ENCODE data around the gene PPP1R1B. TPM values are rescaled to one million over a fixed set of nuclear protein-coding genes. Genes with fewer than 3 reads are reported as not detected.
A peak's percentile ranks its signal among the peaks of the same experiment; 100 is the strongest.

The PPP1R1B gene
- total RNA-seq, 1 donor from 2014 or later = 9.3 TPM

GRCh38 chr17:39621523-39622379 lies 5.0 kb upstream of the PPP1R1B start:
- no peaks in the 10 kb centered on the region for H3K36me3 ChIP-seq
- no peak overlapping the region for H3K4me3 ChIP-seq
- H3K9me3 ChIP-seq = no peaks in the 10 kb centered on the region
- intact Hi-C loops (cut with DNase I) = loop anchor here (2.0 to 5.0 kb wide), 2 partner anchors 73 to 131 kb away; no protein-coding TSS in a partner anchor
- no peaks in the 10 kb centered on the region for H3K27me3 ChIP-seq
- TF ChIP-seq CTCF (IDR thresholded peaks at IDR 0.05) (peak; percentile 99 to 100 (median 99)), POLR2AphosphoS5 (IDR thresholded peaks at IDR 0.05; ENCODE audit: insufficient read depth in 1 of 2, low read depth in 1 of 2) (peak; percentile 16 to 60), POLR2A (IDR thresholded peaks at IDR 0.05) (no peak)
- no peak overlapping the region for H3K27ac ChIP-seq
- H3K4me1 ChIP-seq = peaks cover 23% of the 10 kb centered on the region
- DNase-seq (ENCODE audit: extremely low spot score in 2 of 2) = no peak

- H3K4me1 ChIP-seq = peaks cover 26% of the 10 kb centered on the region
- no peaks in the 10 kb centered on the region for H3K9me3 ChIP-seq
- no peak for TF ChIP-seq POLR2AphosphoS5 (IDR thresholded peaks at IDR 0.05; ENCODE audit: insufficient read depth in 1 of 2, low read depth in 1 of 2)
- no peak for TF ChIP-seq CTCF (IDR thresholded peaks at IDR 0.05)
- no peak for TF ChIP-seq POLR2A (IDR thresholded peaks at IDR 0.05)
- intact Hi-C loops (cut with DNase I) = loop anchor here (2.0 to 5.0 kb wide), 2 partner anchors 74 to 130 kb away; no protein-coding TSS in a partner anchor
- H3K27me3 ChIP-seq = peaks cover 7% of the 10 kb centered on the region
- DNase-seq (ENCODE audit: extremely low spot score in 2 of 2) = no peak
- no peak overlapping the region for H3K4me3 ChIP-seq
- no peaks in the 10 kb centered on the region for H3K36me3 ChIP-seq
- no peak overlapping the region for H3K27ac ChIP-seq
Observed at GRCh38 chr17:39622380-39623006, 4.3 kb upstream of the PPP1R1B start.

GRCh38 chr17:39623356-39623950 lies 3.3 kb upstream of the PPP1R1B start:
- intact Hi-C loops (cut with DNase I) = loop anchor here (2.0 to 5.0 kb wide), 2 partner anchors 75 to 129 kb away; no protein-coding TSS in a partner anchor
- Histone ChIP-seq H3K27me3 (peaks cover 7% of the 10 kb centered on the region), H3K4me3 (no peak overlapping the region), H3K36me3 (no peaks in the 10 kb centered on the region), H3K9me3 (no peaks in the 10 kb centered on the region), H3K27ac (no peak overlapping the region), H3K4me1 (peaks cover 25% of the 10 kb centered on the region)
- TF ChIP-seq CTCF (IDR thresholded peaks at IDR 0.05) (peak; percentile 80 to 96 (median 83)), POLR2AphosphoS5 (IDR thresholded peaks at IDR 0.05; ENCODE audit: insufficient read depth in 1 of 2, low read depth in 1 of 2) (peak in 1 of 2 donors; percentile 21), POLR2A (IDR thresholded peaks at IDR 0.05) (no peak)
- DNase-seq (ENCODE audit: extremely low spot score in 2 of 2) = no peak

- Histone ChIP-seq H3K9me3 (no peaks in the 10 kb centered on the region), H3K36me3 (no peaks in the 10 kb centered on the region), H3K27me3 (peaks cover 7% of the 10 kb centered on the region), H3K27ac (no peak overlapping the region), H3K4me3 (no peak overlapping the region), H3K4me1 (peaks cover 19% of the 10 kb centered on the region)
- TF ChIP-seq POLR2A (IDR thresholded peaks at IDR 0.05) (no peak), POLR2AphosphoS5 (IDR thresholded peaks at IDR 0.05; ENCODE audit: insufficient read depth in 1 of 2, low read depth in 1 of 2) (no peak), CTCF (IDR thresholded peaks at IDR 0.05) (no peak)
- no peak for DNase-seq (ENCODE audit: extremely low spot score in 2 of 2)
- intact Hi-C loops (cut with DNase I) = loop anchor here (5.0 kb wide), 1 partner anchor 128 kb away; no protein-coding TSS in a partner anchor
Observed at GRCh38 chr17:39624313-39624712, 2.4 kb upstream of the PPP1R1B start.

All from vagina (tissue), 2 donors.